Transverse colon (tissue), 4 donors: ENCODE measurements around the gene CBLB. TPM values are rescaled to one million over a fixed set of nuclear protein-coding genes. Genes with fewer than 3 reads are reported as not detected.

Experiments
- DNase-seq: peaks from one replicate; pipeline ENCODE4 v3.0.0-alpha.2; 2019
- H3K27ac ChIP-seq, 4 donors: fragments of 200-600 bp; sonication (generic); 2 replicates each; pipeline ENCODE4 v1.5.1; 2016 to 2018; ENCODE audit warnings: inconsistent platforms in 4 of 4
- H3K27me3 ChIP-seq: fragments of 200-600 bp; sonication (generic); 2 replicates; pipeline ENCODE4 v1.5.1; 2017; ENCODE audit warnings: inconsistent platforms
- H3K36me3 ChIP-seq, 4 donors: fragments of 200-600 bp; sonication (generic); 2 replicates each; pipeline ENCODE4 v1.5.1; 2017 to 2019; ENCODE audit warnings: inconsistent platforms in 4 of 4
- H3K4me1 ChIP-seq, 4 donors: fragments of 200-600 bp; sonication (generic); 2 replicates each; pipeline ENCODE4 v1.5.1; 2017 to 2020; ENCODE audit warnings: inconsistent platforms in 4 of 4
- H3K4me3 ChIP-seq, 4 donors: fragments of 200-600 bp; sonication (generic); 1 replicate in 1 of 4; 2 replicates in 3 of 4; pipeline versions ENCODE4 v1.5.1 to v1.6.1; 2017 to 2019; ENCODE audit warnings: inconsistent platforms in 4 of 4
- H3K9me3 ChIP-seq, 2 donors: fragments of 200-600 bp; sonication (generic); 2 replicates each; pipeline ENCODE4 v1.5.1; 2017 to 2019; ENCODE audit warnings: inconsistent platforms in 2 of 2
- CTCF ChIP-seq, 5 experiments: fragments of 200-600 bp in 3 of 5; fragments of 450-650 bp in 2 of 5; sonication (generic) in 3 of 5; IDR thresholded peaks; 1 replicate in 2 of 5; 2 replicates in 3 of 5; pipeline ENCODE4 v1.5.1; 2016 to 2017; ENCODE audit warnings: antibody characterized with exemption in 5 of 5, inconsistent platforms in 3 of 5, mild to moderate bottlenecking in 2 of 5, moderate library complexity in 1 of 5
- EP300 ChIP-seq: sonication (generic); formaldehyde crosslinking; IDR thresholded peaks from one replicate; pipeline ENCODE4 v1.6.1; 2017; ENCODE audit warnings: antibody characterized with exemption, low read depth
- POLR2A ChIP-seq: fragments of 450-650 bp; IDR thresholded peaks from one replicate; pipeline ENCODE4 v1.6.1; 2016; ENCODE audit warnings: antibody characterized with exemption, mild to moderate bottlenecking, moderate library complexity
- POLR2AphosphoS5 ChIP-seq, 3 donors: sonication (generic); formaldehyde crosslinking; IDR thresholded peaks; one replicate each; pipeline ENCODE4 v1.6.1; 2016; ENCODE audit warnings: antibody characterized with exemption in 3 of 3
- WGBS, 2 donors: methylation state at CpG; one replicate each; pipeline ENCODE4 v1.1.5; 2018; ENCODE audit warnings: low coverage in 1 of 2; 5-methylcytosine and 5-hydroxymethylcytosine counted together
- in situ Hi-C, 4 donors: fragments of 200-750 bp; cut with MboI; loops; one replicate each; pipeline versions ENCODE4 v1.15.0 to v1.15.1; 2017; ENCODE audit warnings: low sequenced_read_pairs in 3 of 4, low pct_ligation_motif_present in 1 of 4, low pct_unique_long_range_greater_than_20kb in 1 of 4
- intact Hi-C: fragments of 100-400 bp; cut with DNase I; formaldehyde crosslinking; loops from one replicate; pipeline ENCODE4 v1.15.1; 2023; ENCODE audit warnings: low total_unique reads
- total RNA-seq, 4 donors: library from RNA; depleted of rRNA; stranded (reverse); fragments of >200 nt; gene quantifications; one replicate each; pipeline ENCODE4 v1.1.0, GENCODE V29; 2016

CBLB gene
- total RNA-seq, 4 donors from 2014 or later: 25.1 to 76.2 (median 63.6) TPM

- Histone ChIP-seq H3K36me3 (peaks cover 0 to 6% (median 0%) of the 10 kb centered on the region in 4 donors), H3K27ac (no peak overlapping the region), H3K4me3 (no peak overlapping the region), H3K4me1 (no peaks in the 10 kb centered on the region), H3K27me3 (no peaks in the 10 kb centered on the region), H3K9me3 (no peaks in the 10 kb centered on the region)
- intact Hi-C loops: no loop called here
- TF ChIP-seq CTCF (IDR thresholded peaks at IDR 0.05) (peak; percentile 55 to 82 (median 69)), POLR2A (no peak), EP300 (no peak)
- no peak for DNase-seq
- in situ Hi-C loops: loop anchor here (25.0 kb wide), 2 partner anchors 176 to 926 kb away; partner anchors contain the start of gene CBLB (in 1 of the 4)
- WGBS, 2 donors: 30 to 42% methylated on average over 2 of the region's 2 CpGs
Observed at GRCh38 chr3:105686278-105686897, 182.4 kb downstream of the CBLB start.

- no peak overlapping the region for H3K27ac ChIP-seq
- H3K4me1 ChIP-seq: peaks cover 0 to 11% (median 2%) of the 10 kb centered on the region in 4 donors
- intact Hi-C loops: no loop called here
- in situ Hi-C loops: loop anchor here (25.0 kb wide), 2 partner anchors 182 to 932 kb away; partner anchors contain the start of gene CBLB (in 1 of the 4)
- no peaks in the 10 kb centered on the region for H3K27me3 ChIP-seq
- peaks cover 0 to 11% (median 1%) of the 10 kb centered on the region in 4 donors for H3K36me3 ChIP-seq
- WGBS, 2 donors: 43 to 51% methylated on average over 2 of the region's 2 CpGs
- TF ChIP-seq POLR2A: no peak
- TF ChIP-seq EP300: no peak
- TF ChIP-seq POLR2AphosphoS5 (IDR thresholded peaks at IDR 0.05): no peak
- TF ChIP-seq CTCF (IDR thresholded peaks at IDR 0.05): no peak
- H3K4me3 ChIP-seq: no peak overlapping the region
- no peak for DNase-seq
- H3K9me3 ChIP-seq: no peaks in the 10 kb centered on the region
Observed at GRCh38 chr3:105679951-105680350, 188.9 kb downstream of the CBLB start.

GRCh38 chr3:105678017-105678416 lies 190.8 kb downstream of the CBLB start:
- Histone ChIP-seq H3K27ac (no peak overlapping the region), H3K9me3 (no peaks in the 10 kb centered on the region), H3K4me1 (peaks cover 0 to 11% (median 2%) of the 10 kb centered on the region in 4 donors), H3K36me3 (peaks cover 0 to 22% (median 6%) of the 10 kb centered on the region in 4 donors), H3K27me3 (no peaks in the 10 kb centered on the region), H3K4me3 (no peak overlapping the region)
- intact Hi-C loops (no loop called here), in situ Hi-C loops (loop anchor here (25.0 kb wide), 2 partner anchors 184 to 934 kb away; partner anchors contain the start of gene CBLB (in 1 of the 4))
- no peak for DNase-seq
- 56 to 68% methylated on average over 3 of the region's 3 CpGs for WGBS, 2 donors
- TF ChIP-seq POLR2AphosphoS5 (IDR thresholded peaks at IDR 0.05) (no peak), CTCF (IDR thresholded peaks at IDR 0.05) (no peak), EP300 (no peak)

- Histone ChIP-seq H3K9me3 (no peaks in the 10 kb centered on the region), H3K36me3 (peaks cover 0 to 24% (median 6%) of the 10 kb centered on the region in 4 donors), H3K27me3 (no peaks in the 10 kb centered on the region), H3K27ac (no peak overlapping the region), H3K4me1 (peaks cover 0 to 11% (median 2%) of the 10 kb centered on the region in 4 donors), H3K4me3 (no peak overlapping the region)
- intact Hi-C loops (no loop called here), in situ Hi-C loops (loop anchor here (25.0 kb wide), 2 partner anchors 186 to 936 kb away; partner anchors contain the start of gene CBLB (in 1 of the 4))
- TF ChIP-seq POLR2AphosphoS5 (IDR thresholded peaks at IDR 0.05): no peak
- TF ChIP-seq CTCF (IDR thresholded peaks at IDR 0.05): no peak
- TF ChIP-seq POLR2A: no peak
- TF ChIP-seq EP300: no peak
- no peak for DNase-seq
- WGBS, 2 donors: 55 to 68% methylated on average over 3 to 5 of the region's 5 CpGs
Observed at GRCh38 chr3:105676621-105677300, 192.1 kb downstream of the CBLB start.
